CD1c-positive myeloid dendritic cell (primary cell): ENCODE measurements around the gene CRELD2.
A peak's percentile ranks its signal among the peaks of the same experiment; 100 is the strongest.

Experiments used
- DNase-seq: peaks from one replicate; pipeline ENCODE4 v3.0.0-alpha.2; 2016; ENCODE audit errors: extremely low spot score

CRELD2 gene

GRCh38 chr22:49929994-49930575 lies 11.7 kb downstream of the CRELD2 start:
- DNase-seq = no peak

GRCh38 chr22:49930596-49931412 lies 12.4 kb downstream of the CRELD2 start:
- DNase-seq = peak; percentile 91

- DNase-seq = no peak
Measured at GRCh38 chr22:49933236-49934159, 15.1 kb downstream of the CRELD2 start.

GRCh38 chr22:49934160-49934890 lies 15.9 kb downstream of the CRELD2 start:
- peak; percentile 73 for DNase-seq

GRCh38 chr22:49934891-49935557 lies 16.6 kb downstream of the CRELD2 start:
- peak; percentile 78 for DNase-seq

- no peak for DNase-seq
Measured at GRCh38 chr22:49935561-49935960, 17.1 kb downstream of the CRELD2 start.

GRCh38 chr22:49936018-49936972 lies 17.9 kb downstream of the CRELD2 start:
- peak; percentile 99 for DNase-seq

GRCh38 chr22:49936973-49937757 lies 18.7 kb downstream of the CRELD2 start:
- DNase-seq = no peak

GRCh38 chr22:49937758-49938564 lies 19.5 kb downstream of the CRELD2 start:
- no peak for DNase-seq

- DNase-seq = no peak
Measured at GRCh38 chr22:49938565-49939136, 20.2 kb downstream of the CRELD2 start.

GRCh38 chr22:49941507-49942316 lies 23.3 kb downstream of the CRELD2 start:
- DNase-seq = no peak

GRCh38 chr22:49942565-49943404 lies 24.4 kb downstream of the CRELD2 start:
- DNase-seq = no peak

GRCh38 chr22:49943405-49943765 lies 25.0 kb downstream of the CRELD2 start:
- DNase-seq = no peak

- no peak for DNase-seq
Measured at GRCh38 chr22:49943771-49944398, 25.5 kb downstream of the CRELD2 start.

- no peak for DNase-seq
Measured at GRCh38 chr22:49944399-49944891, 26.0 kb downstream of the CRELD2 start.
